Measurements from ENCODE around the gene P2RX1. TPM values are rescaled to one million over a fixed set of nuclear protein-coding genes. Genes with fewer than 3 reads are reported as not detected.

Gene P2RX1
- total RNA-seq, 1 experiment from 2014 or later, result not detected

DNA sequence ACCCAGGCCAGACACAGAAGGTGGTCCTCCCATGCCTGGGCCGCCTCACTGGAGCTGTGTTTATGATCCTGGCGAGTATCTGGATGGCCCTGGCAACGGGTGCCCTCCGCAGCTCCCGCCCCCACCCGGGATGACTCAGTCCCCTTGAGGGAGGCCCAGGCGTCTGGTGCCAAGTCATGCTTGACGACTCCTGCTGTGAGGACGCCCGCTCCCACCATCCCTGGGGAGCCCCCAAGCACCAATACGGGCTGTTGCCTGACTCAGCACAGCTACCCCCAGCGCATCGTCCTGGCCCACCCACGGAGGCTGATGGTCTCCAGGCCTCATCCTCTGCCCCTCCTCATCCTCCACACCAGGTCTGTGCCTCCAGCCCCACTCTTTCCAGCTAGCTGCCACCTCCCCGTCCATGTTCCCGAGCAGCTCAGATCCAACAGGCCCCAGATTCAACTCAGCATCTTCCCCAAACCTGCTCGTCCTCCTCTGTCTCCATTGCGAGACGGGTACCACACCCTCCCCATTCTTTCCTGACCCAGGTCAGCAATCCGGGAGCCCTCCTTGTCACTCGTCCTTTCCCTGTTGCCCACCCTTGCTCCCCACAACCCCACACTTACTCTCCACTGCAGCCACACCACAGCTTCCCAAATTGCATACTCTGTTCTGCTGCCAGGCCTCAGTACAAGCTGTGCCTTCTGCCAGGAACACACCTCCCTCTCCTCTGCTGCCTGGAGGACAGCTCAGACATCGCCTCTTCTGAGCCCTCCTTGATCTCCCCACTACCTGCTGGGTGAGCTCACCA, 26.0 kb downstream of the P2RX1 start:
- no peak overlapping the region for H4K8ac ChIP-seq (replicated peaks; ENCODE audit: insufficient read length, low read depth, low read length)
- H3K23me2 ChIP-seq (ENCODE audit: insufficient read length, low read depth, low read length, poor library complexity, severe bottlenecking), result peaks cover 6% of the 10 kb centered on the region
- no peak overlapping the region for H2BK20ac ChIP-seq (ENCODE audit: low read depth, low read length, poor library complexity, severe bottlenecking)
- no peak overlapping the region for H3K4me2 ChIP-seq (ENCODE audit: insufficient read depth, insufficient read length, low read length)
- H2BK120ac ChIP-seq (ENCODE audit: low read depth, low read length, poor library complexity, severe bottlenecking), result no peak overlapping the region
- H3T11ph ChIP-seq (ENCODE audit: low read length), result no peak overlapping the region
- no peak overlapping the region for H2AK5ac ChIP-seq (ENCODE audit: insufficient read length, low read length)
- WGBS (ENCODE audit: extremely low coverage, insufficient read length, low lambda C conversion rate), result no CpG with 5 or more reads among the region's 22 CpGs
- no peak overlapping the region for H4K91ac ChIP-seq (ENCODE audit: insufficient read length, low read depth, low read length)
- no peaks in the 10 kb centered on the region for H3K9me3 ChIP-seq (ENCODE audit: control insufficient read depth, low read depth, low read length)
- no peaks in the 10 kb centered on the region; the same call in 1 of the 2 replicates for H3K27me3 ChIP-seq (ENCODE audit: insufficient read depth, low read length)
- no peak overlapping the region for H3K14ac ChIP-seq (ENCODE audit: insufficient read depth, low read length)
- Mint-ChIP-seq H3K9me3 (no peaks in the 10 kb centered on the region), H3K4me3 (no peak overlapping the region), H3K4me1 (peaks cover 32 to 54% of the 10 kb centered on the region in 2 experiments), H3K27ac (no peak overlapping the region; a peak in 1 of 7 replicates), H3K36me3 (ENCODE audit: insufficient read depth in 1 of 3, low read depth in 3 of 3) (peaks cover 0 to 1% (median 0%) of the 10 kb centered on the region in 3 experiments; a peak in 2 of 7 replicates), H3K27me3 (ENCODE audit: low read depth) (peaks cover 12% of the 10 kb centered on the region)
- no peak overlapping the region for H3K4ac ChIP-seq (ENCODE audit: low read depth, low read length)
- no peaks in the 10 kb centered on the region for H4K20me1 ChIP-seq (ENCODE audit: control insufficient read depth, insufficient read depth, insufficient read length)
- TF ChIP-seq, protein P1, sequence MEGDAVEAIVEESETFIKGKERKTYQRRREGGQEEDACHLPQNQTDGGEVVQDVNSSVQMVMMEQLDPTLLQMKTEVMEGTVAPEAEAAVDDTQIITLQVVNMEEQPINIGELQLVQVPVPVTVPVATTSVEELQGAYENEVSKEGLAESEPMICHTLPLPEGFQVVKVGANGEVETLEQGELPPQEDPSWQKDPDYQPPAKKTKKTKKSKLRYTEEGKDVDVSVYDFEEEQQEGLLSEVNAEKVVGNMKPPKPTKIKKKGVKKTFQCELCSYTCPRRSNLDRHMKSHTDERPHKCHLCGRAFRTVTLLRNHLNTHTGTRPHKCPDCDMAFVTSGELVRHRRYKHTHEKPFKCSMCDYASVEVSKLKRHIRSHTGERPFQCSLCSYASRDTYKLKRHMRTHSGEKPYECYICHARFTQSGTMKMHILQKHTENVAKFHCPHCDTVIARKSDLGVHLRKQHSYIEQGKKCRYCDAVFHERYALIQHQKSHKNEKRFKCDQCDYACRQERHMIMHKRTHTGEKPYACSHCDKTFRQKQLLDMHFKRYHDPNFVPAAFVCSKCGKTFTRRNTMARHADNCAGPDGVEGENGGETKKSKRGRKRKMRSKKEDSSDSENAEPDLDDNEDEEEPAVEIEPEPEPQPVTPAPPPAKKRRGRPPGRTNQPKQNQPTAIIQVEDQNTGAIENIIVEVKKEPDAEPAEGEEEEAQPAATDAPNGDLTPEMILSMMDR (conservative IDR thresholded peaks at IDR 0.05), result no peak
- H3K9ac ChIP-seq (ENCODE audit: extremely low read depth, insufficient read length, low read length), result no peak overlapping the region
- no peak overlapping the region for H2AFZ ChIP-seq (ENCODE audit: low read length)
- H3K23ac ChIP-seq (ENCODE audit: insufficient read length, low read depth, low read length), result no peak overlapping the region
- H2BK12ac ChIP-seq (ENCODE audit: insufficient read length, low read depth, low read length), result no peak overlapping the region
- H3K27ac ChIP-seq (ENCODE audit: insufficient read length, low read depth, low read length), result no peak overlapping the region
- no peak overlapping the region for H3K18ac ChIP-seq (ENCODE audit: insufficient read length, low read depth, low read length)
- H2BK5ac ChIP-seq (ENCODE audit: insufficient read length, low read length), result no peak overlapping the region
- no peak overlapping the region for H4K5ac ChIP-seq (ENCODE audit: insufficient read length, low read depth, low read length)
- DNase-seq, result no peak
- no peaks in the 10 kb centered on the region for H3K79me1 ChIP-seq (ENCODE audit: insufficient read depth, low read depth, low read length, poor library complexity, severe bottlenecking)
- H3K56ac ChIP-seq (ENCODE audit: insufficient read length, low read depth, low read length), result no peak overlapping the region
- H3K79me2 ChIP-seq (ENCODE audit: insufficient read depth, low read length), result no peaks in the 10 kb centered on the region
- H2BK15ac ChIP-seq (ENCODE audit: low read depth, low read length), result no peak overlapping the region
- peaks cover 2% of the 10 kb centered on the region; the same call in 1 of the 2 replicates for H3K4me1 ChIP-seq (ENCODE audit: insufficient read depth, low read length)
